Hepatocyte (in vitro differentiated cells): ENCODE measurements around the gene WNK4. TPM values are rescaled to one million over a fixed set of nuclear protein-coding genes. Genes with fewer than 3 reads are reported as not detected.
A peak's percentile ranks its signal among the peaks of the same experiment; 100 is the strongest.

Experiments
- DNase-seq: peaks from one replicate; pipeline ENCODE4 v3.0.0-alpha.2; 2016; ENCODE audit warnings: low spot score
- H2AFZ ChIP-seq: fragments of 200-600 bp; sonication (generic); 2 replicates; pipeline ENCODE4 v1.6.0; 2016; ENCODE audit warnings: antibody characterized with exemption, mild to moderate bottlenecking
- H3K27ac ChIP-seq: fragments of 200-600 bp; sonication (generic); 2 replicates; pipeline ENCODE4 v1.5.1; 2016; ENCODE audit warnings: mild to moderate bottlenecking
- H3K27me3 ChIP-seq: fragments of 200-600 bp; sonication (generic); 2 replicates; pipeline ENCODE4 v1.6.1; 2016
- H3K36me3 ChIP-seq: fragments of 200-600 bp; sonication (generic); replicated peaks from 2 replicates; pipeline ENCODE4 v1.5.1; 2016; ENCODE audit warnings: low read depth; ENCODE audit not compliant: insufficient read depth
- H3K4me1 ChIP-seq: fragments of 200-600 bp; sonication (generic); 2 replicates; pipeline ENCODE4 v1.5.1; 2016; ENCODE audit warnings: mild to moderate bottlenecking, moderate library complexity; ENCODE audit not compliant: insufficient read depth
- H3K4me2 ChIP-seq: fragments of 200-600 bp; sonication (generic); 2 replicates; pipeline ENCODE4 v1.6.0; 2016
- H3K4me3 ChIP-seq: fragments of 200-600 bp; sonication (generic); 2 replicates; pipeline ENCODE4 v1.5.1; 2016; ENCODE audit warnings: mild to moderate bottlenecking
- H3K79me2 ChIP-seq: fragments of 200-600 bp; sonication (generic); 2 replicates; pipeline ENCODE4 v1.6.0; 2017; ENCODE audit warnings: mild to moderate bottlenecking
- H3K9me2 ChIP-seq: fragments of 200-600 bp; sonication (generic); replicated peaks from 2 replicates; pipeline ENCODE4 v1.6.0; 2017; ENCODE audit warnings: mild to moderate bottlenecking; ENCODE audit not compliant: insufficient read depth
- H3K9me3 ChIP-seq: fragments of 200-600 bp; sonication (generic); 2 replicates; pipeline ENCODE4 v1.5.1; 2016; ENCODE audit warnings: low read depth, mild to moderate bottlenecking
- H4K20me1 ChIP-seq: fragments of 200-600 bp; sonication (generic); 2 replicates; pipeline ENCODE4 v1.6.0; 2016; ENCODE audit warnings: mild to moderate bottlenecking; ENCODE audit not compliant: insufficient read depth, poor library complexity, severe bottlenecking
- EZH2 ChIP-seq: fragments of 200-600 bp; sonication (generic); IDR thresholded peaks from 2 replicates; pipeline ENCODE4 v1.6.1; 2016; ENCODE audit warnings: antibody characterized with exemption, mild to moderate bottlenecking, borderline replicate concordance
- EZH2phosphoT487 ChIP-seq: fragments of 200-600 bp; sonication (generic); IDR thresholded peaks from one replicate; pipeline ENCODE4 v1.6.1; 2018; ENCODE audit warnings: antibody characterized with exemption, mild to moderate bottlenecking, low read depth, moderate library complexity; ENCODE audit not compliant: unreplicated experiment, severe bottlenecking
- WGBS: methylation state at CpG from one replicate; pipeline ENCODE4 v1.1.6; 2016; ENCODE audit warnings: low lambda C conversion rate; ENCODE audit errors: missing lambda C conversion rate; 5-methylcytosine and 5-hydroxymethylcytosine counted together
- polyA plus RNA-seq: library from polyadenylated mRNA; unstranded; fragments of >200 nt; fragmentation: Nextera tagmentation; extraction: Ambion mirVana; gene quantifications from 2 replicates; pipeline ENCODE4 v1.2.1, GENCODE V29; 2016
- total RNA-seq: library from RNA; depleted of rRNA; stranded (reverse); fragments of >200 nt; gene quantifications from 2 replicates; pipeline ENCODE4 v1.2.3, GENCODE V29; 2014
- TF ChIP-seq, protein P1 (sequence below): fragments of 200-600 bp; sonication (generic); IDR thresholded peaks from 2 replicates; pipeline ENCODE4 v1.5.1; 2016; ENCODE audit warnings: antibody characterized with exemption, mild to moderate bottlenecking; ENCODE audit not compliant: poor library complexity

Gene WNK4
- total and polyA plus RNA-seq, 2 experiments from 2014 or later = 1.5 to 1.7 TPM

DNA sequence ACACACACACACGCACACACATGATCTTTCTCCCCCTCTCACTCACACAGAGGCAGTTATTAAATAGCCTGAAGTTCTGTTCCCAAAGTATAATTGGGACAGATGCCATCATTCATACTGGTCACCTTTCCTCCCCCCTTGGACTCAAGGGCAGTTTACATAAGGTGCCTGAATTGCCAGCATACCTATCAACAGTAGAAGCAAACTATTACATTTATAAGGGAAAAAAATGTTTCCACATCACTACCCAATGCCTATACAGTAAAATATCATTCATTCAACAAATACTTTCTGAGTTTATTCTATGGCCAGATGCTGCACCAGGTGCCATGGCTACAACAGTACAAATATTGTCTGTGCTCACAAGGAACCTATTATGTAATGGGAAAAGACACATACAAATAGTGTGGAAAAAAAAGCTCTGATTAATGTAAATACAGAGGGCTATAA lies 24.5 kb downstream of the WNK4 start:
- Histone ChIP-seq H3K79me2 (no peaks in the 10 kb centered on the region), H3K27ac (peak overlapping the region; percentile 85), H3K9me3 (no peaks in the 10 kb centered on the region), H3K36me3 (no peaks in the 10 kb centered on the region), H4K20me1 (no peaks in the 10 kb centered on the region), H3K27me3 (no peaks in the 10 kb centered on the region), H3K9me2 (no peaks in the 10 kb centered on the region), H3K4me3 (no peak overlapping the region), H3K4me1 (peaks cover 40% of the 10 kb centered on the region), H2AFZ (no peak overlapping the region), H3K4me2 (no peak overlapping the region)
- DNase-seq = no peak
- no peak for TF ChIP-seq EZH2
- TF ChIP-seq, protein P1, sequence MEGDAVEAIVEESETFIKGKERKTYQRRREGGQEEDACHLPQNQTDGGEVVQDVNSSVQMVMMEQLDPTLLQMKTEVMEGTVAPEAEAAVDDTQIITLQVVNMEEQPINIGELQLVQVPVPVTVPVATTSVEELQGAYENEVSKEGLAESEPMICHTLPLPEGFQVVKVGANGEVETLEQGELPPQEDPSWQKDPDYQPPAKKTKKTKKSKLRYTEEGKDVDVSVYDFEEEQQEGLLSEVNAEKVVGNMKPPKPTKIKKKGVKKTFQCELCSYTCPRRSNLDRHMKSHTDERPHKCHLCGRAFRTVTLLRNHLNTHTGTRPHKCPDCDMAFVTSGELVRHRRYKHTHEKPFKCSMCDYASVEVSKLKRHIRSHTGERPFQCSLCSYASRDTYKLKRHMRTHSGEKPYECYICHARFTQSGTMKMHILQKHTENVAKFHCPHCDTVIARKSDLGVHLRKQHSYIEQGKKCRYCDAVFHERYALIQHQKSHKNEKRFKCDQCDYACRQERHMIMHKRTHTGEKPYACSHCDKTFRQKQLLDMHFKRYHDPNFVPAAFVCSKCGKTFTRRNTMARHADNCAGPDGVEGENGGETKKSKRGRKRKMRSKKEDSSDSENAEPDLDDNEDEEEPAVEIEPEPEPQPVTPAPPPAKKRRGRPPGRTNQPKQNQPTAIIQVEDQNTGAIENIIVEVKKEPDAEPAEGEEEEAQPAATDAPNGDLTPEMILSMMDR = no peak
- TF ChIP-seq EZH2phosphoT487 = no peak
- 95% methylated on average over 1 of the region's 1 CpG for WGBS

DNA sequence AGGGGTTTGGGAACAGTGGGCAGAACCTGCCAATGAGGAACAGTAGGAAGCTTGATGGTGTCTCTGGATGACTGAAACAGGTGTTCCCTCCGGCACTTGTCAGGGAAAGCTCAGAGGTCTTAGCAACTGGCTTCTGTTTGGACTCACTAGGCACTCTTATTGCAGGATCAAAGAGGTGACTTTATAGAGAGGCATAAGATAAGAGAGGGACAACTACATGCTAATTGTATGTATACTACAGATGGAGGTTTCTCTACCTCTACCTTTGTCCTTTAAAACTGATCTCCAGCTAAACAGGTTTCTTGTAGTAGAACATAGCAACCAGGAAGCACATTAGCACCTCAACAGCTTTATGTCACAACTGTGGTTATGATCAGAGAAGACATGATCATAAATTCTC lies 25.8 kb downstream of the WNK4 start:
- peaks cover 40% of the 10 kb centered on the region for H3K4me1 ChIP-seq
- H3K4me2 ChIP-seq = no peak overlapping the region
- 93% methylated on average over 1 of the region's 1 CpG for WGBS
- H3K9me3 ChIP-seq = no peaks in the 10 kb centered on the region
- no peaks in the 10 kb centered on the region for H3K79me2 ChIP-seq
- peak; percentile 56 for DNase-seq
- H2AFZ ChIP-seq = no peak overlapping the region
- H3K9me2 ChIP-seq = no peaks in the 10 kb centered on the region
- no peaks in the 10 kb centered on the region for H3K27me3 ChIP-seq
- TF ChIP-seq, protein P1 = no peak
- TF ChIP-seq EZH2phosphoT487 = peak; percentile 58
- no peaks in the 10 kb centered on the region for H4K20me1 ChIP-seq
- no peaks in the 10 kb centered on the region for H3K36me3 ChIP-seq
- no peak overlapping the region for H3K4me3 ChIP-seq
- H3K27ac ChIP-seq = peak overlapping the region; percentile 85

DNA sequence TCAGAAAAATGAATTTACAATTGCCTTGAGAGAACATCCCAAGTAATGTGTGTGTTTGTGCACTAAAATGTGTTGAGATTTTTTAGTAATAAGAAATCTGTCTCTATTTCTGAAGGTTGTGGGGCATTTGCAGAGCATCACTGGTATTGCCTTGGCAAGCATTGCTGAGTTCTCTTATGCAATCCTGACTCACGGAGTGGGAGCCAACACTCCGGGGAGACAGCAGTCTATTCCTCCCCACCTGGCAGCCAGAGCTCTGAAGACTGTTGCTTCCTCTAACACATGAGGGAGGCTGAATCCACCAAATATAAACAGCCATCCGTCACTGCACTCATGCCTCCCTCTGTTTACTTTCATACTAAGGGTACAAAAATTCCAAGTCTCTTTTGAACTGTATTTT lies 28.8 kb downstream of the WNK4 start:
- no peak for DNase-seq
- no peaks in the 10 kb centered on the region for H3K27me3 ChIP-seq
- TF ChIP-seq EZH2 = no peak
- TF ChIP-seq, protein P1 = no peak
- TF ChIP-seq EZH2phosphoT487 = no peak
- H3K79me2 ChIP-seq = no peaks in the 10 kb centered on the region
- H3K9me2 ChIP-seq = no peaks in the 10 kb centered on the region
- 67% methylated on average over 3 of the region's 3 CpGs for WGBS
- H3K4me1 ChIP-seq = peaks cover 21% of the 10 kb centered on the region
- no peaks in the 10 kb centered on the region for H3K36me3 ChIP-seq
- no peak overlapping the region for H3K27ac ChIP-seq
- H3K9me3 ChIP-seq = no peaks in the 10 kb centered on the region
- no peak overlapping the region for H2AFZ ChIP-seq
- H3K4me2 ChIP-seq = no peak overlapping the region
- no peaks in the 10 kb centered on the region for H4K20me1 ChIP-seq
- H3K4me3 ChIP-seq = no peak overlapping the region
